HepG2 (cell line): ENCODE results near the gene POLR2F. TPM values are rescaled to one million over a fixed set of nuclear protein-coding genes. Genes with fewer than 3 reads are reported as not detected.

ENCODE experiments used
- DMAP1 ChIP-seq: IDR thresholded peaks from 2 replicates; pipeline ENCODE4 v1.6.1; 2016
- HDAC1 ChIP-seq: sonication (generic); formaldehyde crosslinking; IDR thresholded peaks from 2 replicates; pipeline ENCODE4 v1.5.1; 2020; ENCODE audit warnings: mild to moderate bottlenecking, missing genetic modification reagents
- KAT8 ChIP-seq: IDR thresholded peaks from 2 replicates; pipeline ENCODE4 v1.6.1; 2016; ENCODE audit warnings: missing genetic modification reagents, missing compliant biosample characterization
- KLF9 ChIP-seq: IDR thresholded peaks from 2 replicates; pipeline ENCODE4 v1.6.1; 2016; ENCODE audit warnings: low read depth
- NFAT5 ChIP-seq: sonication (generic); formaldehyde crosslinking; IDR thresholded peaks from 2 replicates; pipeline ENCODE4 v1.4.0; 2020; ENCODE audit warnings: missing genetic modification reagents
- SNRNP70 ChIP-seq: fragments of 200-400 bp; formaldehyde crosslinking; IDR thresholded peaks from 2 replicates; pipeline ENCODE4 v1.6.1; 2017; ENCODE audit warnings: mild to moderate bottlenecking, low read depth, low read length, moderate library complexity
- ZBED4 ChIP-seq: sonication (generic); formaldehyde crosslinking; IDR thresholded peaks from 2 replicates; pipeline ENCODE4 v1.4.0; 2020; ENCODE audit warnings: missing genetic modification reagents, borderline replicate concordance
- ZBTB33 ChIP-seq: sonication (generic); formaldehyde crosslinking; IDR thresholded peaks from 2 replicates; pipeline ENCODE4 v1.4.0; 2020; ENCODE audit warnings: missing genetic modification reagents
- ZNF264 ChIP-seq: sonication (generic); formaldehyde crosslinking; IDR thresholded peaks from 2 replicates; pipeline ENCODE4 v1.4.0; 2020; ENCODE audit warnings: missing genetic modification reagents
- ZNF34 ChIP-seq: sonication (generic); formaldehyde crosslinking; IDR thresholded peaks from 2 replicates; pipeline ENCODE4 v1.4.0; 2020; ENCODE audit warnings: mild to moderate bottlenecking, missing genetic modification reagents, borderline replicate concordance
- ZNF687 ChIP-seq: sonication (generic); formaldehyde crosslinking; IDR thresholded peaks from 2 replicates; pipeline ENCODE4 v1.5.1; 2020; ENCODE audit warnings: mild to moderate bottlenecking, missing genetic modification reagents, moderate library complexity
- ZNF746 ChIP-seq: sonication (generic); formaldehyde crosslinking; IDR thresholded peaks from 2 replicates; pipeline ENCODE4 v1.8.0; 2022; ENCODE audit warnings: mild to moderate bottlenecking, missing genetic modification reagents
- ZNF775 ChIP-seq: sonication (generic); formaldehyde crosslinking; IDR thresholded peaks from 2 replicates; pipeline ENCODE4 v1.4.0; 2020; ENCODE audit warnings: missing genetic modification reagents, mild to moderate bottlenecking, moderate library complexity, borderline replicate concordance
- polyA plus RNA-seq, 8 experiments: library from polyadenylated mRNA; depleted of rRNA in 3 of 8; stranded (reverse) in 7 of 8; unstranded in 1 of 8; fragments of >200 nt; fragmentation: Illumina TruSeq in 4 of 8; extraction: Trizol in 4 of 8; gene quantifications; 2 replicates each; pipeline versions ENCODE4 v1.2.1 to v1.2.3, GENCODE V29; 2011 to 2016; ENCODE audit warnings: low read depth in 4 of 8, missing spikeins in 1 of 8, mixed read lengths in 1 of 8; ENCODE audit not compliant: insufficient read depth in 1 of 8
- total RNA-seq, 5 experiments: library from RNA; depleted of rRNA; stranded (reverse); fragments of >200 nt; fragmentation: Illumina TruSeq; extraction: Trizol; gene quantifications; 2 replicates each; pipeline ENCODE4 v1.2.3, GENCODE V29; 2016; ENCODE audit warnings: low read depth in 1 of 5

POLR2F gene
- total and polyA plus RNA-seq, 2 of the 13 experiments (the other 11 are each of a cell fraction or from before 2014, with no cell fraction given), result 135 to 158 TPM

GRCh38 chr22:37905534-37906363, 47.8 kb upstream of the POLR2F start, which contains the start of gene MICALL1 (continued):
- TF ChIP-seq NFAT5, result no peak
- no peak for TF ChIP-seq KLF9
- no peak for TF ChIP-seq ZNF746 (CRISPR knock-in tag)
- TF ChIP-seq KAT8, result no peak
- no peak for TF ChIP-seq DMAP1 (CRISPR knock-in tag)
- TF ChIP-seq HDAC1, result no peak
- 0 out of 2 replicates have a peak, but pooled peaks have one; percentile 11 for TF ChIP-seq ZNF34 (CRISPR knock-in tag)
- peak; percentile 52 for TF ChIP-seq ZNF687 (CRISPR knock-in tag)
- TF ChIP-seq ZNF775 (CRISPR knock-in tag), result no peak
- 0 out of 2 replicates have a peak, but pooled peaks have one; percentile 23 for TF ChIP-seq ZBTB33 (CRISPR knock-in tag)
- no peak for TF ChIP-seq SNRNP70
- TF ChIP-seq ZBED4 (CRISPR knock-in tag), result peak; percentile 25; the same call in 1 of the 2 replicates
- TF ChIP-seq ZNF264, result no peak
